ENCODE data around the gene BAK1. TPM values are rescaled to one million over a fixed set of nuclear protein-coding genes. Genes with fewer than 3 reads are reported as not detected.
"Not testable (repeated sequence)": the region's sequence is repeated elsewhere in the genome, so short reads cannot be mapped to it uniquely, and the experiment has no call there.

The BAK1 gene
- total and polyA plus RNA-seq, 2 donors (not counting 3 experiments of a cell fraction or from before 2014, with no cell fraction given), result 25.4 to 37.1 TPM

DNA sequence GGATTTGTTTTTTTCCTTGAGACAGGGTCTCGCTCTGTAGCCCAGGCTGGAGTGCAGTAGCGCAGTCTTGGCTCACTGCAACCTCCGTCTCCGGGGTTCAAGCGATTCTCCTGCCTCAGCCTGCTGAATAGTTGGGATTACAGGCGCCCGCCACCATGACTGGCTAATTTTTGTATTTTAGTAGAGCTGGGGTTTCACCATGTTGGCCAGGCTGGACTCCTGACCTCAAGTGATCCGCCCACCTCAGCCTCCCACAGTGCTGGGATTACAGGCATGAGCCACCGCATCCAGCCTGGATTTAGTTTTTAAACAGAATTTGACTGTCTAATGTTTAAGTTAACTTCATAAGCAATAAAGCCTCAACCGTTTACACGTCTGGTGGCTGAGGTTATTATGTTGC, 34.8 kb downstream of the BAK1 start:
- POLR2A ChIA-PET; DNase-seq (ENCODE audit: low read depth, low spot score); BruUV-seq (replicated peaks); H3K27me3 ChIP-seq (ENCODE audit: control insufficient read depth in 2 of 2, insufficient read depth in 2 of 2, low read length in 2 of 2); CTCF ChIA-PET; H3K79me2 ChIP-seq (ENCODE audit: control insufficient read depth, insufficient read depth, low read length); H3K36me3 ChIP-seq (ENCODE audit: control insufficient read depth in 2 of 2, extremely low read depth in 1 of 2, insufficient read depth in 2 of 2, low read length in 2 of 2); H3K9me1 ChIP-seq (replicated peaks; ENCODE audit: control insufficient read depth, extremely low read depth, insufficient read depth, low read length); H3K4me3 ChIP-seq (replicated peaks in 1 of 3; ENCODE audit: insufficient read depth in 1 of 3, low read depth in 1 of 3, low read length in 3 of 3); H3K4me2 ChIP-seq (ENCODE audit: insufficient read depth, low read length); H3K4me1 ChIP-seq (ENCODE audit: control insufficient read depth, extremely low read depth, insufficient read depth, low read length); H2AFZ ChIP-seq (ENCODE audit: low read depth, low read length); H3K9ac ChIP-seq (replicated peaks; ENCODE audit: extremely low read depth, insufficient read depth, low read length); dilution Hi-C loops (cut with MboI; ENCODE audit: extremely low pct_ligation_motif_present, low sequenced_read_pairs); intact Hi-C loops (cut with micrococcal nuclease); FAIRE-seq; H4K20me1 ChIP-seq (replicated peaks; ENCODE audit: control insufficient read depth, extremely low read depth, insufficient read depth, low read length); H3K9me3 ChIP-seq (replicated peaks; ENCODE audit: control insufficient read depth, insufficient read depth, low read length); H3K27ac ChIP-seq (ENCODE audit: insufficient read depth, low read depth, low read length): not testable (repeated sequence)

DNA sequence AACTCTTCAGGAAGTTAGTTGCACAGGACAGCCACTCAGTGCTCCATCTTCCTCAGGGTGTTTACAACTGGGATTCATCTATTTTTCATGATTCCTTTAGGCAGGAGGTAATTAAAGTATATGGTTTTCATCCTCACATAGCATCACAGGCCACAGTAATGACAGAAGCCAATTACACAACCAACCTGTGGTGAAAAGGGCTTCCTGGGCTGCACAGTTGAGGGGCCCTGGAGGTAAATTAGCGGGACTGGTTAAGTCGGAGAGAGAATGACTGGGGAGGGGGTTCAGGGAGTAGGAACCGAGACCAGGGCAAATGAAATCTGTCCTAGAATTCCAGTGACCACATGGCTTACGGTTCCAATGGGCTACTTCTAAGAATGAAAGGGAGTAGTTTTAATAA, 37.0 kb downstream of the BAK1 start:
- H3K4me3 ChIP-seq (replicated peaks in 1 of 3; ENCODE audit: insufficient read depth in 1 of 3, low read depth in 1 of 3, low read length in 3 of 3), result no peak overlapping the region
- H3K9me1 ChIP-seq (replicated peaks; ENCODE audit: control insufficient read depth, extremely low read depth, insufficient read depth, low read length), result no peaks in the 10 kb centered on the region
- no peaks in the 10 kb centered on the region for H3K9me3 ChIP-seq (replicated peaks; ENCODE audit: control insufficient read depth, insufficient read depth, low read length)
- FAIRE-seq (no peak), DNase-seq (ENCODE audit: low read depth, low spot score) (no peak)
- ChIA-PET CTCF (no interaction called here), POLR2A (no interaction called here)
- BruUV-seq (replicated peaks), result no TSS peak
- H3K9ac ChIP-seq (replicated peaks; ENCODE audit: extremely low read depth, insufficient read depth, low read length), result no peak overlapping the region
- H3K4me1 ChIP-seq (ENCODE audit: control insufficient read depth, extremely low read depth, insufficient read depth, low read length), result no peaks in the 10 kb centered on the region
- no peaks in the 10 kb centered on the region for H3K27me3 ChIP-seq (ENCODE audit: control insufficient read depth in 2 of 2, insufficient read depth in 2 of 2, low read length in 2 of 2)
- intact Hi-C loops (cut with micrococcal nuclease) (no loop called here), dilution Hi-C loops (cut with MboI; ENCODE audit: extremely low pct_ligation_motif_present, low sequenced_read_pairs) (no loop called here)
- H3K36me3 ChIP-seq (ENCODE audit: control insufficient read depth in 2 of 2, extremely low read depth in 1 of 2, insufficient read depth in 2 of 2, low read length in 2 of 2), result no peaks in the 10 kb centered on the region
- TF ChIP-seq POLR2A (IDR thresholded peaks at IDR 0.05; ENCODE audit: low read depth, low read length) (no peak), JUN (IDR thresholded peaks at IDR 0.05; ENCODE audit: borderline replicate concordance, insufficient read depth, insufficient read length, low read depth) (no peak), MYC (IDR thresholded peaks at IDR 0.05; ENCODE audit: low read depth, low read length) (no peak), GATA2 (IDR thresholded peaks at IDR 0.05; ENCODE audit: insufficient read depth, insufficient read length, low read depth, low read length) (no peak)
- TF ChIP-seq, protein P1, sequence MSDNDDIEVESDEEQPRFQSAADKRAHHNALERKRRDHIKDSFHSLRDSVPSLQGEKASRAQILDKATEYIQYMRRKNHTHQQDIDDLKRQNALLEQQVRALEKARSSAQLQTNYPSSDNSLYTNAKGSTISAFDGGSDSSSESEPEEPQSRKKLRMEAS (IDR thresholded peaks at IDR 0.05; ENCODE audit: insufficient read depth, insufficient read length), result no peak
- TF ChIP-seq, protein P2, sequence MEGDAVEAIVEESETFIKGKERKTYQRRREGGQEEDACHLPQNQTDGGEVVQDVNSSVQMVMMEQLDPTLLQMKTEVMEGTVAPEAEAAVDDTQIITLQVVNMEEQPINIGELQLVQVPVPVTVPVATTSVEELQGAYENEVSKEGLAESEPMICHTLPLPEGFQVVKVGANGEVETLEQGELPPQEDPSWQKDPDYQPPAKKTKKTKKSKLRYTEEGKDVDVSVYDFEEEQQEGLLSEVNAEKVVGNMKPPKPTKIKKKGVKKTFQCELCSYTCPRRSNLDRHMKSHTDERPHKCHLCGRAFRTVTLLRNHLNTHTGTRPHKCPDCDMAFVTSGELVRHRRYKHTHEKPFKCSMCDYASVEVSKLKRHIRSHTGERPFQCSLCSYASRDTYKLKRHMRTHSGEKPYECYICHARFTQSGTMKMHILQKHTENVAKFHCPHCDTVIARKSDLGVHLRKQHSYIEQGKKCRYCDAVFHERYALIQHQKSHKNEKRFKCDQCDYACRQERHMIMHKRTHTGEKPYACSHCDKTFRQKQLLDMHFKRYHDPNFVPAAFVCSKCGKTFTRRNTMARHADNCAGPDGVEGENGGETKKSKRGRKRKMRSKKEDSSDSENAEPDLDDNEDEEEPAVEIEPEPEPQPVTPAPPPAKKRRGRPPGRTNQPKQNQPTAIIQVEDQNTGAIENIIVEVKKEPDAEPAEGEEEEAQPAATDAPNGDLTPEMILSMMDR (IDR thresholded peaks at IDR 0.05; ENCODE audit: extremely low read depth in 1 of 2, insufficient read depth in 1 of 2, low read depth in 1 of 2, low read length in 2 of 2), result no peak
- H3K27ac ChIP-seq (ENCODE audit: insufficient read depth, low read depth, low read length), result no peak overlapping the region
- no peak overlapping the region for H3K4me2 ChIP-seq (ENCODE audit: insufficient read depth, low read length)
- no peak overlapping the region for H2AFZ ChIP-seq (ENCODE audit: low read depth, low read length)
- no peaks in the 10 kb centered on the region for H3K79me2 ChIP-seq (ENCODE audit: control insufficient read depth, insufficient read depth, low read length)
- no peaks in the 10 kb centered on the region for H4K20me1 ChIP-seq (replicated peaks; ENCODE audit: control insufficient read depth, extremely low read depth, insufficient read depth, low read length)
